BLaER1 treated with 17β-estradiol and CSF1 and Interleukin-3, amounts not matched to agents 10 nM and 100 nM (cell line): Measurements from ENCODE around the gene XBP1.
A peak's percentile ranks its signal among the peaks of the same experiment; 100 is the strongest.

Experiments used
- H3K27ac ChIP-seq, 11 experiments: shearing (Covaris generic); formaldehyde crosslinking; 2 replicates each; pipeline ENCODE4 v1.8.1; 2022
- H3K27me3 ChIP-seq, 11 experiments: shearing (Covaris generic); formaldehyde crosslinking; 2 replicates each; pipeline ENCODE4 v1.8.1; 2022
- H3K36me3 ChIP-seq, 11 experiments: shearing (Covaris generic); formaldehyde crosslinking; 2 replicates each; pipeline ENCODE4 v1.8.1; 2022
- H3K4me1 ChIP-seq, 10 experiments: shearing (Covaris generic); formaldehyde crosslinking; 2 replicates each; pipeline ENCODE4 v1.8.1; 2022
- H3K4me2 ChIP-seq, 11 experiments: shearing (Covaris generic); formaldehyde crosslinking; 2 replicates each; pipeline ENCODE4 v1.8.1; 2022
- H3K4me3 ChIP-seq, 10 experiments: shearing (Covaris generic); formaldehyde crosslinking; 2 replicates each; pipeline ENCODE4 v1.8.1; 2022
- H3K9ac ChIP-seq, 11 experiments: shearing (Covaris generic); formaldehyde crosslinking; 2 replicates each; pipeline ENCODE4 v1.8.1; 2022
- H3K9me3 ChIP-seq, 11 experiments: shearing (Covaris generic); formaldehyde crosslinking; replicated peaks in 1 of 11; 2 replicates each; pipeline ENCODE4 v1.8.1; 2022
- H4K20me1 ChIP-seq, 11 experiments: shearing (Covaris generic); formaldehyde crosslinking; 2 replicates each; pipeline ENCODE4 v1.8.1; 2022
- Cebpa-rat ChIP-seq, 11 experiments: shearing (Covaris generic); IDR thresholded peaks; 2 replicates each; pipeline ENCODE4 v1.8.1; 2022

XBP1 gene

GRCh38 chr22:28792491-28793383 is 7.6 kb downstream of the XBP1 start:
- Histone ChIP-seq H4K20me1 (peaks cover 45 to 91% (median 73%) of the 10 kb centered on the region in 11 experiments), H3K27ac (peak overlapping the region; percentile 8 to 100 (median 60); a peak in 20 of 22 replicates), H3K9ac (peak overlapping the region; percentile 26 to 72 (median 48); a peak in 18 of 22 replicates), H3K9me3 (no peaks in the 10 kb centered on the region), H3K27me3 (no peaks in the 10 kb centered on the region; a peak in 1 of 22 replicates), H3K36me3 (peaks cover 50 to 77% (median 60%) of the 10 kb centered on the region in 11 experiments), H3K4me3 (peak overlapping the region in 3 of 10 experiments; percentile 9 to 31 (median 16); a peak in 3 of 20 replicates), H3K4me2 (peak overlapping the region; percentile 46 to 97 (median 83)), H3K4me1 (peaks cover 74 to 100% (median 94%) of the 10 kb centered on the region in 10 experiments)
- no peak for TF ChIP-seq Cebpa-rat (IDR thresholded peaks at IDR 0.05)

- H3K9ac ChIP-seq: peak overlapping the region in 10 of 11 experiments; percentile 7 to 72 (median 52); a peak in 18 of 22 replicates
- H3K4me2 ChIP-seq: peak overlapping the region; percentile 46 to 97 (median 83)
- H4K20me1 ChIP-seq: peaks cover 37 to 83% (median 70%) of the 10 kb centered on the region in 11 experiments
- no peaks in the 10 kb centered on the region for H3K9me3 ChIP-seq
- peaks cover 50 to 77% (median 60%) of the 10 kb centered on the region in 11 experiments for H3K36me3 ChIP-seq
- H3K4me3 ChIP-seq: 0 out of 20 replicates have a peak overlapping the region, but pooled peaks of 1 of the 10 experiments have one; percentile 31
- peak overlapping the region in 10 of 11 experiments; percentile 1 to 100 (median 69); a peak in 20 of 22 replicates for H3K27ac ChIP-seq
- no peak for TF ChIP-seq Cebpa-rat (IDR thresholded peaks at IDR 0.05)
- peaks cover 68 to 99% (median 96%) of the 10 kb centered on the region in 10 experiments for H3K4me1 ChIP-seq
- H3K27me3 ChIP-seq: no peaks in the 10 kb centered on the region; a peak in 1 of 22 replicates
These were observed 8.4 kb downstream of the XBP1 start for GRCh38 chr22:28791841-28792490.

- peaks cover 29 to 76% (median 65%) of the 10 kb centered on the region in 11 experiments for H4K20me1 ChIP-seq
- H3K4me1 ChIP-seq: peaks cover 59 to 91% (median 88%) of the 10 kb centered on the region in 10 experiments
- peak overlapping the region in 8 of 11 experiments; percentile 14 to 72 (median 44); a peak in 14 of 22 replicates for H3K9ac ChIP-seq
- H3K27me3 ChIP-seq: no peaks in the 10 kb centered on the region
- peak overlapping the region; percentile 49 to 97 (median 83); a peak in 19 of 22 replicates for H3K4me2 ChIP-seq
- H3K4me3 ChIP-seq: no peak overlapping the region
- peak overlapping the region in 10 of 11 experiments; percentile 1 to 100 (median 69); a peak in 18 of 22 replicates for H3K27ac ChIP-seq
- peak in 1 of 11 experiments; percentile 30; a peak in 1 of 22 replicates for TF ChIP-seq Cebpa-rat (IDR thresholded peaks at IDR 0.05)
- peaks cover 50 to 77% (median 60%) of the 10 kb centered on the region in 11 experiments for H3K36me3 ChIP-seq
- H3K9me3 ChIP-seq: no peaks in the 10 kb centered on the region
These were observed 9.2 kb downstream of the XBP1 start for GRCh38 chr22:28791124-28791523.

DNA sequence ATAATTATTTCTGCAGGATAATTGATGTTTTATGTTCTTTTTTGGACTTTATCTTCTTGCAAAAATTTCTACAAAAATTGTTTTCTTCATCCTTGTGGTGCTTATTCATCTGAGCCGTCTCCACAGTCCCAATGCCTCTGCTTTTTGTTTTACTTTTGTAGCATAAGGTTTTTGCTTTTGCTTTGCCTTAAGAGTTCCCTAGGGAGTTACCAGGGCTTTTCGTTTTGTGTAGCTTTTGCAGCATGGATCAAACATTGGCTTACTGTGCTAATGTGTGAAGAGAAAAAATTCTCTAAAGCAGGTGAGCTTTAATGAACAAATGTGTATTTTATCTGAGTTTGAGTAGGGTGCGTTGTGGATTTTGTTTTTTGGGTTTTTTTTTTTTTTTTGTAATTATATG is 11.8 kb downstream of the XBP1 start:
- H3K27me3 ChIP-seq: no peaks in the 10 kb centered on the region
- peaks cover 51 to 77% (median 61%) of the 10 kb centered on the region in 11 experiments for H3K36me3 ChIP-seq
- TF ChIP-seq Cebpa-rat (IDR thresholded peaks at IDR 0.05): no peak
- peak overlapping the region in 5 of 11 experiments; percentile 1 to 24 (median 11); a peak in 1 of 22 replicates for H3K9ac ChIP-seq
- H3K4me2 ChIP-seq: peak overlapping the region in 8 of 11 experiments; percentile 1 to 76 (median 42); a peak in 13 of 22 replicates
- H3K9me3 ChIP-seq: no peaks in the 10 kb centered on the region
- H3K4me1 ChIP-seq: peaks cover 39 to 66% (median 62%) of the 10 kb centered on the region in 10 experiments
- peaks cover 4 to 64% (median 45%) of the 10 kb centered on the region in 11 experiments; a peak in 18 of 22 replicates for H4K20me1 ChIP-seq
- H3K27ac ChIP-seq: peak overlapping the region in 1 of 11 experiments; percentile 30; a peak in 3 of 22 replicates
- no peak overlapping the region for H3K4me3 ChIP-seq

- Histone ChIP-seq H3K4me1 (peaks cover 9 to 21% (median 18%) of the 10 kb centered on the region in 10 experiments), H3K27ac (no peak overlapping the region; a peak in 1 of 22 replicates), H4K20me1 (peaks cover 9 to 76% (median 50%) of the 10 kb centered on the region in 11 experiments; a peak in 20 of 22 replicates), H3K36me3 (peaks cover 90 to 100% (median 94%) of the 10 kb centered on the region in 11 experiments), H3K27me3 (no peaks in the 10 kb centered on the region), H3K4me2 (no peak overlapping the region), H3K9ac (peak overlapping the region in 2 of 11 experiments; percentile 3 to 24; a peak in 1 of 22 replicates), H3K4me3 (no peak overlapping the region), H3K9me3 (no peaks in the 10 kb centered on the region)
- TF ChIP-seq Cebpa-rat (IDR thresholded peaks at IDR 0.05): no peak
These were observed 16.3 kb downstream of the XBP1 start for GRCh38 chr22:28783786-28784671.

DNA sequence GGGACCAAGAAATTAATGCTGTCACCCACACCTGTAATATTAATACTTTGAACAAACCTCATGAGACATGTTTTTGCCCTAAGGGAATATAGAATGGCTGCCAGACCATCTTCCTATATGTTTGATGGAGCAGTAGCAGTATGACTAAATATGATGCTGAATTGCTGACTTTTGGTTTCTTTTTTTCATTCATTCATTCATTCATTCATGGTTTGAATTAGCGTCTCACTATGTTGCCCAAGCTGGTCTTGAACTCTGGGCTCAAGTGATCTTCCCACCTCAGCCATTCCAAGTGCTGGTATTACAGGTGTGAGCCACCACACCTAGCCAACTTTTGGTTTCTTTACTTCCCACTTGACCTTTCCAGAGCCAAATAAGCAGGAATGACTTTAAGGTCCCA is 20.1 kb downstream of the XBP1 start:
- peaks cover 93 to 100% (median 98%) of the 10 kb centered on the region in 11 experiments for H3K36me3 ChIP-seq
- H3K4me3 ChIP-seq: no peak overlapping the region
- no peak overlapping the region for H3K9ac ChIP-seq
- H3K4me2 ChIP-seq: no peak overlapping the region
- no peak for TF ChIP-seq Cebpa-rat (IDR thresholded peaks at IDR 0.05)
- H3K4me1 ChIP-seq: peaks cover 0 to 32% (median 13%) of the 10 kb centered on the region in 10 experiments; a peak in 15 of 20 replicates
- no peaks in the 10 kb centered on the region for H3K27me3 ChIP-seq
- H3K27ac ChIP-seq: no peak overlapping the region
- H3K9me3 ChIP-seq: no peaks in the 10 kb centered on the region
- peaks cover 10 to 98% (median 74%) of the 10 kb centered on the region in 11 experiments; a peak in 19 of 22 replicates for H4K20me1 ChIP-seq

DNA sequence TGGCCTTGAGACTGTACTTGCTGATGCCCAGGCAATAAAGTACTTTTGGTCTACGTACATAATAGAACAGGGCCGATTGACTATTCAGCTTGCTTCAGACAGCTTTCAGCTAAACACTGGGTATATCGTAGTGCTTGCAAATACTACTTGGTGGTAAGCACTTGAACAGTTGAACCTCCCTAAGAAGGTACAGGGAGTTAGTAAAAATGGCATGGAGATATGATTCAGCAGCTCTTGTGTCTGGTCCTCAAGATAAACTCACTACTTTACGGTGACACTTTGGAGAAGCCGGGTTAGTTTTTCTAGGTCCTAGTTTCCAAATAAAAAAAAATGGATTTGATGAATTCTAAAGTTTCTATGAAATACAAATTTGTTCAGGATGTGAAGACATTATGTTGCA is 20.5 kb downstream of the XBP1 start:
- Histone ChIP-seq H4K20me1 (peaks cover 10 to 97% (median 76%) of the 10 kb centered on the region in 11 experiments; a peak in 19 of 22 replicates), H3K4me3 (no peak overlapping the region), H3K27ac (no peak overlapping the region), H3K9me3 (no peaks in the 10 kb centered on the region), H3K27me3 (no peaks in the 10 kb centered on the region), H3K4me2 (no peak overlapping the region), H3K36me3 (peaks cover 93 to 100% (median 98%) of the 10 kb centered on the region in 11 experiments), H3K4me1 (peaks cover 4 to 37% (median 17%) of the 10 kb centered on the region in 10 experiments), H3K9ac (no peak overlapping the region)
- TF ChIP-seq Cebpa-rat (IDR thresholded peaks at IDR 0.05): no peak
